HTERT RPE-1 (cell line): ENCODE results near the gene STX8.
"Not testable (repeated sequence)": the region's sequence is repeated elsewhere in the genome, so short reads cannot be mapped to it uniquely, and the experiment has no call there.

Experiments
- in situ Hi-C: fragments of 300-500 bp; cut with MboI; formaldehyde crosslinking; loops from 4 replicates; pipeline ENCODE4 v1.14.3; 2020; ENCODE audit warnings: low sequenced_read_pairs

Gene STX8

GRCh38 chr17:9355846-9356245 is 219.8 kb downstream of the STX8 start:
- in situ Hi-C loops = no loop called here

- in situ Hi-C loops = not testable (repeated sequence)
Observed at GRCh38 chr17:9355231-9355630, 220.4 kb downstream of the STX8 start.

GRCh38 chr17:9350080-9350479 is 225.5 kb downstream of the STX8 start:
- in situ Hi-C loops = no loop called here

- in situ Hi-C loops = no loop called here
Observed at GRCh38 chr17:9346296-9346926, 229.2 kb downstream of the STX8 start.

GRCh38 chr17:9343516-9343915 is 232.1 kb downstream of the STX8 start:
- in situ Hi-C loops = no loop called here

GRCh38 chr17:9342225-9342624 is 233.4 kb downstream of the STX8 start:
- in situ Hi-C loops = no loop called here

- in situ Hi-C loops = no loop called here
Observed at GRCh38 chr17:9339958-9340357, 235.7 kb downstream of the STX8 start.

GRCh38 chr17:9339482-9339881 is 236.1 kb downstream of the STX8 start:
- in situ Hi-C loops = not testable (repeated sequence)

GRCh38 chr17:9336817-9337216 is 238.8 kb downstream of the STX8 start:
- in situ Hi-C loops = no loop called here

GRCh38 chr17:9334536-9335446 is 240.8 kb downstream of the STX8 start:
- in situ Hi-C loops = no loop called here

- in situ Hi-C loops = no loop called here
Observed at GRCh38 chr17:9332132-9332494, 243.5 kb downstream of the STX8 start.

GRCh38 chr17:9331279-9332131 is 244.1 kb downstream of the STX8 start:
- in situ Hi-C loops = no loop called here

GRCh38 chr17:9330611-9331271 is 244.9 kb downstream of the STX8 start:
- in situ Hi-C loops = no loop called here

GRCh38 chr17:9330141-9330540 is 245.5 kb downstream of the STX8 start:
- in situ Hi-C loops = no loop called here

GRCh38 chr17:9329251-9329921 is 246.2 kb downstream of the STX8 start:
- in situ Hi-C loops = no loop called here

GRCh38 chr17:9324864-9325263 is 250.8 kb downstream of the STX8 start:
- in situ Hi-C loops = no loop called here

GRCh38 chr17:9322326-9322725 is 253.3 kb downstream of the STX8 start:
- in situ Hi-C loops = no loop called here

GRCh38 chr17:9321890-9322289 is 253.7 kb downstream of the STX8 start:
- in situ Hi-C loops = no loop called here

GRCh38 chr17:9315360-9315759 is 260.3 kb downstream of the STX8 start:
- in situ Hi-C loops = no loop called here

- in situ Hi-C loops = no loop called here
Observed at GRCh38 chr17:9313346-9313745, 262.3 kb downstream of the STX8 start.
